Keratinocyte (primary cell): ENCODE data around the gene TRNAU1AP. TPM values are rescaled to one million over a fixed set of nuclear protein-coding genes. Genes with fewer than 3 reads are reported as not detected.
"Not testable (repeated sequence)": the region's sequence is repeated elsewhere in the genome, so short reads cannot be mapped to it uniquely, and the experiment has no call there.

ENCODE experiments used
- DNase-seq: peaks from one replicate; pipeline ENCODE4 v3.0.0-alpha.2; 2011; ENCODE audit warnings: low read depth, missing footprints, low spot score
- FAIRE-seq: peaks from 2 replicates; lab custom pipeline; 2011; peaks lifted over from hg19 to GRCh38; lab: Jason Lieb, UNC
- H2AFZ ChIP-seq: 2 replicates; pipeline ENCODE4 v1.6.0; 2012; ENCODE audit warnings: low read length, control low read depth, inconsistent platforms; ENCODE audit not compliant: control insufficient read depth
- H3K27ac ChIP-seq: 2 replicates; pipeline ENCODE4 v1.5.1; 2011; ENCODE audit warnings: low read length; ENCODE audit not compliant: control insufficient read depth, insufficient read depth
- H3K27me3 ChIP-seq: 3 replicates; pipeline ENCODE4 v1.6.0; 2011; ENCODE audit warnings: low read length; ENCODE audit not compliant: control insufficient read depth, insufficient read depth; ENCODE audit errors: extremely low read depth
- H3K36me3 ChIP-seq, 2 experiments: 2 replicates in 1 of 2; 3 replicates in 1 of 2; pipeline ENCODE4 v1.5.1; 2011; ENCODE audit warnings: low read length in 2 of 2, mild to moderate bottlenecking in 1 of 2; ENCODE audit not compliant: control insufficient read depth in 2 of 2, insufficient read depth in 2 of 2; ENCODE audit errors: extremely low read depth in 1 of 2
- H3K4me1 ChIP-seq: 3 replicates; pipeline ENCODE4 v1.5.1; 2011; ENCODE audit warnings: low read length; ENCODE audit not compliant: control insufficient read depth, insufficient read depth; ENCODE audit errors: extremely low read depth
- H3K4me2 ChIP-seq: 3 replicates; pipeline ENCODE4 v1.6.0; 2011; ENCODE audit warnings: low read depth, low read length; ENCODE audit not compliant: control insufficient read depth, insufficient read depth; ENCODE audit errors: extremely low read depth
- H3K4me3 ChIP-seq, 3 experiments: fragments of 200-600 bp in 1 of 3; sonication (generic) in 1 of 3; 2 replicates in 2 of 3; 3 replicates in 1 of 3; pipeline ENCODE4 v1.5.1; 2011 to 2016; ENCODE audit warnings: low read length in 3 of 3, mild to moderate bottlenecking in 3 of 3, control low read depth in 2 of 3, inconsistent platforms in 1 of 3, low read depth in 1 of 3, mixed read lengths in 1 of 3, mixed run types in 1 of 3, moderate library complexity in 1 of 3; ENCODE audit not compliant: control insufficient read depth in 2 of 3, insufficient read depth in 2 of 3; ENCODE audit errors: extremely low read depth in 1 of 3
- H3K79me2 ChIP-seq: 2 replicates; pipeline ENCODE4 v1.6.0; 2012; ENCODE audit warnings: low read length; ENCODE audit not compliant: control insufficient read depth, insufficient read depth
- H3K9ac ChIP-seq: 3 replicates; pipeline ENCODE4 v1.6.0; 2011; ENCODE audit warnings: low read length; ENCODE audit not compliant: control insufficient read depth, insufficient read depth; ENCODE audit errors: extremely low read depth
- H3K9me1 ChIP-seq: 3 replicates; pipeline ENCODE4 v1.6.0; 2011; ENCODE audit warnings: low read length; ENCODE audit not compliant: control insufficient read depth, insufficient read depth; ENCODE audit errors: extremely low read depth
- H3K9me3 ChIP-seq: 2 replicates; pipeline ENCODE4 v1.5.1; 2012; ENCODE audit warnings: low read depth, low read length; ENCODE audit not compliant: control insufficient read depth
- H4K20me1 ChIP-seq: 3 replicates; pipeline ENCODE4 v1.6.0; 2011; ENCODE audit warnings: low read length; ENCODE audit not compliant: control insufficient read depth, insufficient read depth; ENCODE audit errors: extremely low read depth
- EZH2 ChIP-seq: IDR thresholded peaks from one replicate; pipeline ENCODE4 v1.6.1; 2012; ENCODE audit warnings: inconsistent platforms, mild to moderate bottlenecking, low read length, moderate library complexity
- dilution Hi-C: fragments of 300-500 bp; cut with MboI; formaldehyde crosslinking; loops from one replicate; pipeline ENCODE4 v1.7.0; 2020; ENCODE audit warnings: low sequenced_read_pairs; ENCODE audit not compliant: extremely low pct_ligation_motif_present
- polyA plus RNA-seq, 5 experiments: library from polyadenylated mRNA; depleted of rRNA in 3 of 5; stranded (reverse) in 3 of 5; stranded (forward) in 1 of 5; unstranded in 1 of 5; fragments of >200 nt; gene quantifications; 1 replicate in 1 of 5; 2 replicates in 3 of 5; 3 replicates in 1 of 5; pipeline versions ENCODE4 v1.2.1 to v1.2.3, GENCODE V29; 2011 to 2012; ENCODE audit warnings: missing spikeins in 2 of 5, low read depth in 1 of 5, low replicate concordance in 1 of 5
- TF ChIP-seq, protein P1 (sequence below), 3 experiments: IDR thresholded peaks in 1 of 3; conservative IDR thresholded peaks in 1 of 3; optimal IDR thresholded peaks in 1 of 3; 2 replicates in 2 of 3; 3 replicates in 1 of 3; pipeline versions ENCODE3 to v1.5.1; 2011; ENCODE audit warnings: low read length in 3 of 3, mild to moderate bottlenecking in 3 of 3, moderate library complexity in 2 of 3, control low read depth in 1 of 3, inconsistent platforms in 1 of 3; ENCODE audit not compliant: insufficient read depth in 2 of 3; ENCODE audit errors: extremely low read depth in 1 of 3

TRNAU1AP gene
- polyA plus RNA-seq, 1 donor (not counting 4 experiments of a cell fraction or from before 2014, with no cell fraction given) = 43.5 TPM

DNA sequence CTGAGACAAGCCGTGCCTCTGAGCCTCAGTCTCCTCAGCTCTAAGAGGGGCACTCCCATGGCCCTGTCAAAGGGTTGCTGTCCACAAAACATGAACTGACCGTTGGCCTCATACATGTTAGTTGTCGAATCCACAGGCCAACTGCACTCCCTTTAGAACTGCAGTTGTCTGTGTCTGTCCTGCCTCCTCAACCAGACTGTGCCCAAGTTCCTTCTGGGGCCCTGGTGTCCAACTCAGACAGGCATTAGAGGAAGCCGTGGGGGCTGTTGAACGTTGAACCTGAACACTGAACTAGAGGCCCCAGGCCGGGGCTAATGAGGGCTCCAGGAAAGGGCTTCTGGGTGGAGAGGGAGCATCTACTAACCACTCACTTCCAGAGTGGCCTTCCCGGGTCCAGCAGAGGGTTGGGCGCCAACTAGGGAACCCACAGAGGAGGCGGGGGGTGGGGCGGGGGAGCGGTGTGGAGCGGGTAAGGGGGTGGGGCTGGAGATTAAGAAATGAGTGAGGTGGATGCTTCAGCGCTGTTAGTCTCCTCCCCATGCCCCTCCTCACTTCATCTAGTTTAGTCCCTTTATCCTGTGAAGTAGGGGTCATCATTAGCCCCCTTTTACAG, 38.9 kb downstream of the TRNAU1AP start, which contains the start of gene RAB42:
Gene RAB42 (plus strand): TSS at position 558 of the 613 bp plus-strand sequence. CDS start 247 bp downstream, outside the sequence.
- Histone ChIP-seq H3K27ac (no peak within 1 kb of the TSS), H3K9me3 (no peaks in the 10 kb centered on the region)

DNA sequence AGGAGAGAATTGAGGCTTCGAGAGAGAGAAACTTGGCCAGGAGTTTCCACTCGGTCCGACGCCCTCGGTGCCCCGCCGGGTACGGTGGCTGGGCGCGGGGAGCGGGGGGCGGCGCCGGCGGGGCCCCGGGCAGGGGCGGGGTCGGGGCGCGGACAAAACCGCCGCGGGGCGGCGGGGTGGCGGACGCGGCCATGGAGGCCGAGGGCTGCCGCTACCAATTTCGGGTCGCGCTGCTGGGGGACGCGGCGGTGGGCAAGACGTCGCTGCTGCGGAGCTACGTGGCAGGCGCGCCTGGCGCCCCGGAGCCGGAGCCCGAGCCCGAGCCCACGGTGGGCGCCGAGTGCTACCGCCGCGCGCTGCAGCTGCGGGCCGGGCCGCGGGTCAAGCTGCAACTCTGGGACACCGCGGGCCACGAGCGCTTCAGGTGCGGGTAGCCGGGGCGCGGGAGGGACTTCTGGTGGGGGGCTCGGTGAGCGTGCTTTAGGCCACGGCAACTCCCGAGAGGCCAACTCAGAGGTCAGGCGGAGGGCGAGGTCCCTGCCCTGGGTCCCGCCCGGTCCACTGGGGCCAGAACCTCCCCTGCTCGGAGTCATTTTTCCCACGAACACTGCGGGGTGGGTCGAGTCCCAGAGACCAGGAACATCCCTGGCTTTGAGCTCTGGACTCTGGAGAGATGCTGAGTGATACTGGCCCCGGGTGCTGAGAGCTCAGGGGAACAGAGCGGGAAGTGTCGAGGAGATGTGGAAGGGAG, 39.6 kb downstream of the TRNAU1AP start:
- Histone ChIP-seq H2AFZ (no peak overlapping the region), H3K4me3 (peak overlapping the region in 1 of 3 experiments; percentile 7), H3K4me2 (peak overlapping the region; percentile 48), H3K9me1 (no peaks in the 10 kb centered on the region), H3K27ac (no peak overlapping the region), H3K9me3 (no peaks in the 10 kb centered on the region), H3K36me3 (no peaks in the 10 kb centered on the region), H3K27me3 (peaks cover 4% of the 10 kb centered on the region), H3K79me2 (no peaks in the 10 kb centered on the region), H4K20me1 (no peaks in the 10 kb centered on the region), H3K9ac (peak overlapping the region; percentile 13), H3K4me1 (peaks cover 14% of the 10 kb centered on the region)
- dilution Hi-C loops = no loop called here
- TF ChIP-seq, protein P1, sequence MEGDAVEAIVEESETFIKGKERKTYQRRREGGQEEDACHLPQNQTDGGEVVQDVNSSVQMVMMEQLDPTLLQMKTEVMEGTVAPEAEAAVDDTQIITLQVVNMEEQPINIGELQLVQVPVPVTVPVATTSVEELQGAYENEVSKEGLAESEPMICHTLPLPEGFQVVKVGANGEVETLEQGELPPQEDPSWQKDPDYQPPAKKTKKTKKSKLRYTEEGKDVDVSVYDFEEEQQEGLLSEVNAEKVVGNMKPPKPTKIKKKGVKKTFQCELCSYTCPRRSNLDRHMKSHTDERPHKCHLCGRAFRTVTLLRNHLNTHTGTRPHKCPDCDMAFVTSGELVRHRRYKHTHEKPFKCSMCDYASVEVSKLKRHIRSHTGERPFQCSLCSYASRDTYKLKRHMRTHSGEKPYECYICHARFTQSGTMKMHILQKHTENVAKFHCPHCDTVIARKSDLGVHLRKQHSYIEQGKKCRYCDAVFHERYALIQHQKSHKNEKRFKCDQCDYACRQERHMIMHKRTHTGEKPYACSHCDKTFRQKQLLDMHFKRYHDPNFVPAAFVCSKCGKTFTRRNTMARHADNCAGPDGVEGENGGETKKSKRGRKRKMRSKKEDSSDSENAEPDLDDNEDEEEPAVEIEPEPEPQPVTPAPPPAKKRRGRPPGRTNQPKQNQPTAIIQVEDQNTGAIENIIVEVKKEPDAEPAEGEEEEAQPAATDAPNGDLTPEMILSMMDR (optimal IDR thresholded peaks at IDR 0.05 in 1 of 3, IDR thresholded peaks at IDR 0.05 in 1 of 3, conservative IDR thresholded peaks at IDR 0.05 in 1 of 3; ENCODE audit: extremely low read depth in 1 of 3, insufficient read depth in 2 of 3, low read length in 3 of 3) = no peak
- TF ChIP-seq EZH2 = no peak
- DNase-seq (no peak), FAIRE-seq (no peak)

More for the DNA sequence above, 38.9 kb downstream of the TRNAU1AP start, which contains the start of gene RAB42:
- H2AFZ ChIP-seq = no peak within 1 kb of the TSS
- H4K20me1 ChIP-seq = no peaks in the 10 kb centered on the region
- peak within 1 kb of the TSS in 1 of 3 experiments; percentile 7 for H3K4me3 ChIP-seq
- H3K79me2 ChIP-seq = no peaks in the 10 kb centered on the region
- H3K4me1 ChIP-seq = peaks cover 14% of the 10 kb centered on the region
- peaks cover 4% of the 10 kb centered on the region for H3K27me3 ChIP-seq
- no peaks in the 10 kb centered on the region for H3K9me1 ChIP-seq
- no peak for DNase-seq
- dilution Hi-C loops = no loop called here
- no peak for FAIRE-seq
- H3K4me2 ChIP-seq = peak within 1 kb of the TSS; percentile 48
- no peaks in the 10 kb centered on the region for H3K36me3 ChIP-seq
- no peak for TF ChIP-seq EZH2
- TF ChIP-seq, protein P1 (optimal IDR thresholded peaks at IDR 0.05 in 1 of 3, IDR thresholded peaks at IDR 0.05 in 1 of 3, conservative IDR thresholded peaks at IDR 0.05 in 1 of 3; ENCODE audit: extremely low read depth in 1 of 3, insufficient read depth in 2 of 3, low read length in 3 of 3) = no peak
- H3K9ac ChIP-seq = peak within 1 kb of the TSS; percentile 13

DNA sequence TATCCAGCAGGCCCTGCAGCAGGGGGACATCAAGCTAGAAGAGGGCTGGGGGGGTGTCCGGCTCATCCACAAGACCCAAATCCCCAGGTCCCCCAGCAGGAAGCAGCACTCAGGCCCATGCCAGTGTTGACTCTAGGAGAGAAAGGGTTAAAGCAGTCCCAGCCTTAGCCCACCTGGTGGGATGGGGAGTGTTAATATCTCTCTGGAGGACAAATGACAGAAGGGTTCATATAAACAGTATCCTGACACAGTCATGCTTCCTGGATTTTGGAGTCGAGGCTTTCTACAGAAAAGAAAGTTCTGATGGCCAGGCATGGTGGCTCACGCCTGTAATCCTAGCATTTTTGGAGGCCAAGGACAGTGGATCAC, 41.1 kb downstream of the TRNAU1AP start:
- H3K4me1 ChIP-seq = peaks cover 19% of the 10 kb centered on the region
- H3K4me3 ChIP-seq, H2AFZ ChIP-seq, H3K27ac ChIP-seq, H3K79me2 ChIP-seq, H3K9me1 ChIP-seq, DNase-seq, H3K36me3 ChIP-seq, H3K4me2 ChIP-seq, H3K9ac ChIP-seq, H4K20me1 ChIP-seq, H3K27me3 ChIP-seq, dilution Hi-C loops, H3K9me3 ChIP-seq: not testable (repeated sequence)
- FAIRE-seq = peak; percentile 57
